ENCODE measurements around the gene ZNF536. TPM values are rescaled to one million over a fixed set of nuclear protein-coding genes. Genes with fewer than 3 reads are reported as not detected.

ZNF536 gene
- total RNA-seq, 1 donor from 2014 or later: 0.20 TPM

- ATAC-seq: no peak
Observed at GRCh38 chr19:30539315-30539714, 167.1 kb downstream of the ZNF536 start.

- ATAC-seq: no peak
Observed at GRCh38 chr19:30539981-30540380, 167.8 kb downstream of the ZNF536 start.

GRCh38 chr19:30540761-30541160, 168.6 kb downstream of the ZNF536 start:
- no peak for ATAC-seq

DNA sequence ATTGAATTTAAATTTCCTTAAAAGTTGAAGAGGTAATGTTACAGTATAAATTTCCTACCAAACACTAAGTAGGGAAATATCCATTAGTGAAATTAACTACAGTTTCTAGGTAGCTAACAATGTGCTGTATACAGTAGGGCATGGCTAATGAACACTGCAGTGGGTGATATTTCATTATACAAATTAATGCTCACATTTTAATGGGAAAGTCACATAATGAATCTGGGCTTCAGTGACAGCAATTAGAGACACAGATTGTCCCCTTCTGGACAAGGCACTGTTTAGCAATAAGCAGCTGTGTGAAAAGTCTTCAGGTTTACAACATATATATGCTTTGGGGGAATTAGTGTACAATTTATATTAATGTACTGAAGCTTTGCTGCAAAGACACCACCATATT, 169.4 kb downstream of the ZNF536 start:
- ATAC-seq: no peak

- ATAC-seq: no peak
Observed at GRCh38 chr19:30543243-30543945, 171.2 kb downstream of the ZNF536 start.

GRCh38 chr19:30545752-30546151, 173.6 kb downstream of the ZNF536 start:
- ATAC-seq: no peak

- ATAC-seq: no peak
Observed at GRCh38 chr19:30546332-30546731, 174.1 kb downstream of the ZNF536 start.

DNA sequence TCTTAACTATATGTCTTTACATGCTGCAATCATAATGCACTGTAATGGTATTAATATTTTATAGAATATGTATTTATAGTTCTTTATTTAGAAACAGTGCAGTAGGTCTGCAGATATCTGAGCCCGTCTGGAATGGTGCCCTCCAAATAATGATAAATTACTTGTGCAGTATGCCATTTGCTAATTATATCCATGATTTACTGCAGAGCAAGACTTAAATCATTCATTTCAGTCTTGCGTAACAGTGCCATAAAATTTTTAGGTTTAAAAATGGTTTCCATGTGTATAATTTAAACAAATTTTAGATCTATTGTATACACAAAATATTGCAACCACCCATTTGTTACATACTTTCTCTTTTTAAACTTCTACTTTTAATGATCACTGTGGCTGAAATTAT, 175.1 kb downstream of the ZNF536 start:
- ATAC-seq: no peak

- ATAC-seq: no peak
Observed at GRCh38 chr19:30549151-30549550, 177.0 kb downstream of the ZNF536 start.

DNA sequence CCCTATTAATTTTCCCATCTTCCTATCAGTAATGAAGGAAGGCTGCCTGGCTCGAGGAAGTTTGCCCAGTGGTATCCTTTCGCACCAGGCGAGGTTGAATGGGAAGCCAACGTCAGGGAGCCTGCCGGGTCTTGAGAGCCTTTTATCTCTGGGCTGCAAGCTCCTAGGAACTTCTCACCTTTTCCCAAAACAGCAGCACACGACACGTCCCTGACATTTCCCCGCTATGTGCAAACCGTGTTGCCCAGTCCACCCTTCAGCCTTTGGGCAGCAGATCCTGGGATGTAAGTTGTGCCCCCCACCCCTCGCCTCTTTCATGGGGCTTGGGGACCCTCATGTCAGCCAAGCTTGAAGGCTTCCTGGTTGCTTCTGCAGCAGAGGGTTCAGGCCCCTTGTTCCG, 179.1 kb downstream of the ZNF536 start:
- no peak for ATAC-seq

DNA sequence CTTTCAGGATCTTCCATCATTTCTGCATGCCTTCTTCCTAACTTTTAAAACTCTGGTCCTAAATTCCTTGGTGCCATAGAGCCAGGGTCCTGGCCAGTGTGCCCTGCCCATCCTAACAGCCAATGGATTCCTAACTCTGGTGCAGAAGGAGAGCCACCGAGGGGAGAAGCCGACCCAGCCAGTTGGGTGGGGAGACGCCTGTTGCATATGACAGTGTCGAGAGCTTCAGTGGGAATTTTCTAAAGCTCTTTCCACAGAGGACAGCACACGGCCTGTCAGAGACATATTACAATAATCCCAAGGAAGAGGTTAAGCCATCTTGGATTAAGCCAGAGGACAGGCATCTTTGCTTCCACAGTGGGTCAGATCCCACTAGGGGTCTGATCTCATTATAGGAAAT, 180.4 kb downstream of the ZNF536 start:
- ATAC-seq: no peak

DNA sequence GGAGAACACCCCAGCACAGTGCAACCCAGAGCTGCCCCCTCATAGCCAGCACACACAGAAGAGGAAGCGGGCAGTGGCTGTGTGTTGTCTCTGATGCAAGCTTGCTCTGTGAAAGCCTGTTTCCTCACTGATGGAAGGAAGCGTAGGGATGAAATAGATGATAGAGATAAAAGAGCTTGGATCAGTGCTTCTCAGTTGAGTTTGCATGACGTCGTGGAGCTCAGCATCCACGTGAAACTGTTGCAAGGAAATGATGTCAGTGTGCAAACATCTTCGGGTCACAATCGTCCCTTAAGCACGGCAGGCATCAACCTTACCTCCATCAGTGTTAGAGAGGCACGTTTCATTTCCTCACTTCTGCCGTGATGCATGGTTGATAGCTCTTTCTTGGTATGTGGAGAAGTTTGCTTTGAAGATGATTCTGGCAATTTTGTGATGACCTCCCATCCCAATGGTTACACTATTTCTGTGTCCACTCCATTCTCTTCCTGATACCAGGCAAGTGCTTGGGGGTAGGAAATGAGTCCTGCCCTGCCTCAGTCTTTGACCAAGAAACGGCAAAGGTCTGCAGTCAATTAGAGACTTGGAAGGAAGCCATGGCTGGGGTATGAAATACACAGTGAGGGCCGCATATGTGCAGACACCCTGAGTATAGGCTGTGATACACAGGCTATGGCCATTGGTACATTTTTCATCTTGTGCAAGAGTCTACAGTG, 183.0 kb downstream of the ZNF536 start:
- ATAC-seq: no peak

DNA sequence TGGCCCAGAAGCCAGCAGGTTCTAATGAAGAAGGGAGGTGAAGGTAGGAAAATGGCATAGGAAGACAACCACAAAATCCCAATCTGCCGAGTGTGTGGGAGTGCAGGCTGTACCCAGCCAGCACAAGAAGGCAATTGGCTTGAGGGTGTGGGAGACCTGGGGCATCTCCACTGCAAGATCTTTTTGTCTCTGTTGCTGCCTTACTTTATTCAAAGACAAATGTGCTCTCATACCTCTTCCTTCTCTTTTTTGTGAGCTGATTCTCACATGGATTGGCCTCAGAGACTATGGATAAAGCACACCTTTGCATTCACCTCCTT, 183.6 kb downstream of the ZNF536 start:
- ATAC-seq: no peak

GRCh38 chr19:30556230-30556711, 184.1 kb downstream of the ZNF536 start:
- ATAC-seq: no peak

GRCh38 chr19:30557212-30557611, 185.0 kb downstream of the ZNF536 start:
- ATAC-seq: no peak

GRCh38 chr19:30557927-30558557, 185.9 kb downstream of the ZNF536 start:
- ATAC-seq: no peak

DNA sequence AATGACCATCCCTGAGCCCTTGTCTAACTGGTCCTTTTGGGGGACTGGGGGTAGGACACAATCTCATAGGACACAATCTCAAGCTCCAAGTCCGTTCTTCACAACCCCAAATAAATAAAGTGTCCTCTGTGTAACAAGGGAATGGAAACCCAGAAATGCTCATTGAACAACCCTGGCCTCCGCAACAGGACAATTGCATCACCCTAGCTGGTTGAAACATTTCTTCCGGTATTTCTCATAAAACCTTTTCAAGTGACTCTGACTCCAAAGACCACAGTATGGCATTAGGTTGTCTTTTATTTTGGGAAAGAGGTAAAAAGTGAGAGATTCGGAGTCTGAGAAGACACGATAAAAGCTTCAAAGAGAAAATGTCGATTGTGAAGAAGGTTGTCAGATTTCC, 186.6 kb downstream of the ZNF536 start:
- ATAC-seq: no peak

- no peak for ATAC-seq
Observed at GRCh38 chr19:30559446-30559845, 187.3 kb downstream of the ZNF536 start.

- ATAC-seq: no peak
Observed at GRCh38 chr19:30562981-30563380, 190.8 kb downstream of the ZNF536 start.

GRCh38 chr19:30563691-30564090, 191.5 kb downstream of the ZNF536 start:
- ATAC-seq: no peak

DNA sequence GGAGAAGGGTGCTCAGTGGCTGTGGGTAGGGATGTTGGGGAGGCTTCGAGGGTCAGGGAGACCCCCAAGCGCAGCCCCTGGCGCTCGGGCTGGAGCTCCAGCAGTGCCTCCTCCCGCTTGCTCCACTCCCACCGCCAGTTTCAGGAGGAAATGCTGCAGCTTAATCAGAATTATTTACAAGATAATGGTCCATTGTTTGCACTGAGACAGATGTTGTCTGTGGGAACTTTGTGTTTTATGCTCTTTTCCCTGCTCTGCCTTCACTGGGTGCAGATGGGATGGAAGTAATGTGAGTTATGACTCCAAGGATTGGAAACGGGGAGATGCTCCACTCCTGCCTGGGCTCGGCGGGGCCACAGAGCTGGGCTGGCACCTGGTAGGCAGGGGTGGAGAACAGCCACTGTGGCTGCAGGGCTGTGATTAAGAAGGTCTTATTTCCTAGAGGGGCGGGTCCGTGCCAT, 192.4 kb downstream of the ZNF536 start:
- ATAC-seq: no peak

- ATAC-seq: no peak
Observed at GRCh38 chr19:30565636-30566035, 193.5 kb downstream of the ZNF536 start.

DNA sequence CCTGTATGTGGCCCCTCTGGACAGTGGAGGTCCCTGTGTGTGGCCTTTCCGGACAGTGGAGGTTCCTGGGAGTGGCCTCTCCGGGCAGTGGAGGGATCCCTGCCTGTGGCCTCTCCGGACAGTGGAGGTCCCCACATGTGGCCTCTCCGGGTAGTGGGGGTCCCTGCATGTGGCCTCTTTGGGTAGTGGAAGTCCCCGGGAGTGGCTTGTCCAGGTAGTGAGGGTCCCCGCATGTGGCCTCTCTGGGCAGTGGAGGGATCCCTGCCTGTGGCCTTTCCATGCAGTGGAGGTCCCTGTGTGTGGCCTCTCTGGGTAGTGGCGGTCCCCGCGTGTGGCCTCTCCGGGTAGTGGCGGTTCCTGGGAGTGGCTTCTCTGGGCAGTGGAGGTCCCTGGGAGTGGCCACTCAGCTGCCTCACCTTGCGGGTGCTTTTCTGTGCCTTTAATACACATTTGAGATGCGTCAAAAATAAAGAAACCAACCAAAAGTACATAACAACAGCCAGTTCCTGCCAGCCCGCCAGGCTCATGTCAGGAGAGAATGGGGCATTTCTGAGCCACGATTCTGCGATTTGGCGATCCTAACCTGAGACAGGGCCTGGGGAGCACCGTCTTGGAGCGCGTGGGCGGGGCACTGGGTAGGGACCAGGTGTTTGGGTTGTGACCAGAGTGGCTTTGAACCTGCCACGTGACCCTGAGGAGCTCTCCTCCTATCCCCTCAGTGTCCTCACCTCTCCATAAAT, 194.7 kb downstream of the ZNF536 start:
- ATAC-seq: peak; percentile 15

Data from esophagus mucosa (tissue), 1 donor.